NCI-H2107 (cell line): ENCODE results near the gene ITGAV.

ENCODE experiments used
- DNase-seq: peaks from one replicate; lab custom pipeline; 2025; lab: John Stamatoyannopoulos, UW

The ITGAV gene

GRCh38 chr2:186575302-186575701, 14.6 kb upstream of the ITGAV start:
- no peak for DNase-seq

GRCh38 chr2:186575856-186576255, 14.0 kb upstream of the ITGAV start:
- DNase-seq = no peak

GRCh38 chr2:186576614-186577013, 13.2 kb upstream of the ITGAV start:
- no peak for DNase-seq

GRCh38 chr2:186582698-186583097, 7.2 kb upstream of the ITGAV start:
- no peak for DNase-seq

- DNase-seq = no peak
These were observed 5.8 kb upstream of the ITGAV start for GRCh38 chr2:186584053-186584452.

- DNase-seq = no peak
These were observed 1.4 kb upstream of the ITGAV start for GRCh38 chr2:186588421-186588820.

GRCh38 chr2:186588940-186589611, 780 bp upstream of the ITGAV start:
- no peak for DNase-seq

GRCh38 chr2:186590350-186590758, 498 bp downstream of the ITGAV start:
- no peak for DNase-seq

- no peak for DNase-seq
These were observed 1.1 kb downstream of the ITGAV start for GRCh38 chr2:186590759-186591505.

- DNase-seq = no peak
These were observed 1.6 kb downstream of the ITGAV start for GRCh38 chr2:186591506-186591890.

- DNase-seq = no peak
These were observed 2.5 kb downstream of the ITGAV start for GRCh38 chr2:186592137-186592875.

GRCh38 chr2:186593523-186593922, 3.7 kb downstream of the ITGAV start:
- no peak for DNase-seq

GRCh38 chr2:186594001-186594722, 4.3 kb downstream of the ITGAV start:
- DNase-seq = no peak

GRCh38 chr2:186595219-186595618, 5.4 kb downstream of the ITGAV start:
- no peak for DNase-seq

GRCh38 chr2:186599186-186599778, 9.4 kb downstream of the ITGAV start:
- DNase-seq = no peak

- no peak for DNase-seq
These were observed 13.4 kb downstream of the ITGAV start for GRCh38 chr2:186603286-186603685.

- no peak for DNase-seq
These were observed 15.2 kb downstream of the ITGAV start for GRCh38 chr2:186605041-186605440.

GRCh38 chr2:186607660-186608324, 17.9 kb downstream of the ITGAV start:
- no peak for DNase-seq

- DNase-seq = no peak
These were observed 20.9 kb downstream of the ITGAV start for GRCh38 chr2:186610785-186611184.

- no peak for DNase-seq
These were observed 21.7 kb downstream of the ITGAV start for GRCh38 chr2:186611526-186611925.

GRCh38 chr2:186612026-186612425, 22.2 kb downstream of the ITGAV start:
- DNase-seq = no peak
